LoVo (cell line): ENCODE measurements around the gene FASTKD1.
"Not testable (repeated sequence)": the region's sequence is repeated elsewhere in the genome, so short reads cannot be mapped to it uniquely, and the experiment has no call there.

Experiments
- DNase-seq: peaks from one replicate; pipeline ENCODE4 v3.0.0-alpha.2; 2016; ENCODE audit warnings: low spot score

FASTKD1 gene

GRCh38 chr2:169571571-169571970 lies 2.1 kb downstream of the FASTKD1 start:
- no peak for DNase-seq

DNA sequence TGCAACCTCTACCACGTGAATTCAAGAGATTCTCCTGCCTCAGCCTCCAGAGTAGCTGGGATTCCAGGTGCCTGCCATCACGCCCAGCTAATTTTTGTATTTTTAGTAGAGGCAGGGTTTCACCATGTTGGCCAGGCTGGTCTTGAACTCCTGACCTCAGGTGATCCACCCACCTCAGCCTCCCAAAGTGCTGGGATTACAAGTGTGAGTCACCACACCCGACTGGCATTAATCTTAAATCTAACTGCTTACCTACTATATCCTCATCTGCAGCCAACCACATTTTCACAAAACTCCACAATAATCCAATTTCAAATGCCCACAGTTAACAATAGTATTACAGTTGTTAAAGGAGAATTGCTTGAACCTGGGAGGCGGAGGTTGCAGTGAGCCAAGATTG lies 2.9 kb downstream of the FASTKD1 start:
- not testable (repeated sequence) for DNase-seq

GRCh38 chr2:169569948-169570347 lies 3.7 kb downstream of the FASTKD1 start:
- no peak for DNase-seq

DNA sequence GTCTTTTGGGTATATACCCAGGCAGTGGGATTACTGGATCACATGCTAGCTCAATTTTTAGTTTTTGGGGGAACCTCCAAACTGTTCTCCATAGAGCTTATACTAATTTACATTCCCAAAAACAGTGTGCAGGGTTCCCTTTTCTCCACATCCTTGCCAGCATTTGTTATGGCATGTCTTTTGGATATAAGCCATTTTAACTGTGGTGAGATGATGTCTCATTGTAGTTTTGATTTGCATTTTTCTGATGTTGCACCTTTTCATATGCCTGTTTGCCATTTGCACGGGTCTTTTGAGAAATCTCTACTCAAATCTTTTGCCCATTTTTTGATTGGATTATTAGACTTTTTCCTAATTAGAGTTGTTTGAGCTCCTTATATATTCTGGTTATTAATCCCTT lies 8.0 kb downstream of the FASTKD1 start:
- DNase-seq: no peak

DNA sequence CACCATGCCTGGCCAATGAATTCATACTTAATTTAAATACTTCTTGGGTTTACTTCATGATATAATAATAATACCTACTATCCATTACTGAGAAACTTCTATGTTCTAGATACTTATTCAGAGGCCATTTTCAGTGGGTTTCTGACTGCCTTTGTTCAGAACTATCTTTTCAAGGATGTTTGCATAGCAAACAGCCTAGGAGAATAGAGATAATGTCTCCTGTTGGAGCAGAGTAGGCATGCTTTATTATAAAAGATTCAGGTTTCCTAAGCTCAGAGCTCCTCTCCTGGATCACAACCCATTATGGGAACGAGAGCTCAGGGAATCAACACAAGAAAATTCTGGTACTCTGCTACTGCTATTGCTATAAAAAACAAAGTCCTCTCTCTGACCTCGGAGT lies 11.1 kb downstream of the FASTKD1 start:
- no peak for DNase-seq

DNA sequence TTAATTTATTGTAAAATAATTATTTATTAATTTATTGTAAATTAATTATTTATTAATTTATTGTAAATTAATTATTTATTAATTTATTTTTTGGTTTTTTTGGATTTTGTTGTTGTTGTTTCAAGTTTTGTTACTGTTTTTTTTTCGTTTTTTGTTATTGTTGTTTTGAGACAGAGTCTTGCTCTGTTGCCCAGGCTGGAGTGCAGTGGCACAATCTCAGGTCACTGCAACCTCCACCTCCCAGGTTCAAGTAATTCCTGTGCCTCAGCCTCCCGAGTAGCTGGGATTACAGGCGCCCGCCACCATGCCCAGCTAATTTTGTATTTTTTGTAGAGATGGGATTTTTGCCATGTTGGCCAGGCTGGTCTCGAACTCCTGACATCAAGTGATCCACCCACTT lies 11.6 kb downstream of the FASTKD1 start:
- not testable (repeated sequence) for DNase-seq

GRCh38 chr2:169561364-169561763 lies 12.3 kb downstream of the FASTKD1 start:
- DNase-seq: no peak

- no peak for DNase-seq
Measured at GRCh38 chr2:169546756-169547155, 26.9 kb downstream of the FASTKD1 start.

DNA sequence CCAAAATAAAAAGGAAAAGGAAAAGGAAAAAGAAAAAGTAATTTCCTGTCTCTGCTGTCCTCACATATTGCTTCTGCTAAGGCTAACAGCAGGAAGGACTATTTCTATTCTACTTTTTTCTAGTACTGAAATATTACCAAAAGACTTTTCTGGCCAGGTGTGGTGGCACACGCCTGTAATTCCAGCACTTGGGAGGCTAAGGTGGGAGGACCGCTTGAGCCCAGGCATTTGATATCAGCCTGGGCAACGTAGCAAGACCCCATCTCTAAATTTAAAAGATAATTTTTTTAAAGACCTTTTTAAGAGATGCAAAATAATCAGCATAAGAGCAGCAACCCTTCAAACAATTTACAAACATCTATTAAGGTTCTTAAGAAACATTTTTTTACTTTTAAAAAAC lies 31.2 kb downstream of the FASTKD1 start:
- DNase-seq: no peak

DNA sequence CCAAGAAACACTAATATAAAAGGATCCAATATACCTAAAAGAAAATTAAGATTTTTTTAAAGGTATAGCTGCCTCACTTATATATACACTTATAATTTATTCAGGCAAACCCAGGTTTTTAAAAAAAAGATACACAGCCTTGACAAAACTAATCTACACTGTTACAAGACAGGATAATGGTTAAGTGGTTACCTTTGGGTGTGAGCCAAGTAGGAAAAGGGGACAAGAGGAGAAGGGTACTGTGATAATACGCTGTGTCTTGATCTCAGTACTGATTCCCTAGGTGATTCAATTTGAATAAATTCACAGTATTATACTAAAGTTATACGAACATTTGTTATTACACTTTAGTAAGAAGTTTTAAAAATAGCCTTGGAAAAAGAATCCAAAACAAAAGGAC lies 33.5 kb downstream of the FASTKD1 start:
- DNase-seq: no peak

GRCh38 chr2:169539460-169539859 lies 34.2 kb downstream of the FASTKD1 start:
- DNase-seq: not testable (repeated sequence)

DNA sequence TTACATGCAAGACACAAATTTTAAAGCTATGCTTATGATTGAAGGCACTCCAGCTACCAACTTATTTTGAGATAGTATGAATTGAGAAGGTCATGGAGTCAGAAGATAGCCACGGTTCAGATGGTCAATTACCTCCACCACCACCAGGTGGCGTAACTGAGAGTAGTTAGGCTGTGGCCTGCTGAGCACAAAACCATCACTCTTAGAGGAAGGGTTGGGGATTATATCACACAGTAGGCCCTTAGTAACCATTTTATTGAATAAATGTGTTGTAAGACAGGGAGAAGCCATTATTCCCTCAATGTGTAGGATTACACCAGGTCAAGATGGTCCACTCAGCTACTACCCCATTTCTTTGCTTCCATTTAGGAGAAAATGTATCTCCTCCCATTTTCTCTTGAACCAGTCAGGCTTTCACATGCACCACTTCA lies 45.4 kb downstream of the FASTKD1 start:
- DNase-seq: peak; percentile 41

GRCh38 chr2:169526451-169526850 lies 47.2 kb downstream of the FASTKD1 start:
- no peak for DNase-seq

GRCh38 chr2:169525434-169525833 lies 48.2 kb downstream of the FASTKD1 start:
- no peak for DNase-seq

GRCh38 chr2:169523681-169524080 lies 50.0 kb downstream of the FASTKD1 start:
- DNase-seq: no peak

DNA sequence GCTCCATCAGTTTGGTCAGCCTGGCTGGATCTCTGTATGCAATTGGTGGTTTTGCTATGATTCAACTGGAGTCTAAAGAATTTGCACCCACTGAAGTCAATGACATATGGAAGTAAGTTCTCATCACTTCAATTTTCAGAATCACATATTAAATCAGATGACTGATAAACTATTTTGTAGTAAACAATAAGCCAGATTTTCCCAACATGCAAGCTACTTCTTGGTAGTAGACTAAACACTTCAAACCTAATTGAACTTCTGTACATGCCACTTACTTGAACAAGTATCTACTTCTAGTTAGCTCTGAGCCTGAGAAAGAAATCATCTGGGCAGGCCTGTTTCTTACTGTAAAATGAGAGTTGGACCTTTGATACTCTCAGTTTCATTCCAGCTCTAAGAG lies 52.8 kb downstream of the FASTKD1 start:
- no peak for DNase-seq

DNA sequence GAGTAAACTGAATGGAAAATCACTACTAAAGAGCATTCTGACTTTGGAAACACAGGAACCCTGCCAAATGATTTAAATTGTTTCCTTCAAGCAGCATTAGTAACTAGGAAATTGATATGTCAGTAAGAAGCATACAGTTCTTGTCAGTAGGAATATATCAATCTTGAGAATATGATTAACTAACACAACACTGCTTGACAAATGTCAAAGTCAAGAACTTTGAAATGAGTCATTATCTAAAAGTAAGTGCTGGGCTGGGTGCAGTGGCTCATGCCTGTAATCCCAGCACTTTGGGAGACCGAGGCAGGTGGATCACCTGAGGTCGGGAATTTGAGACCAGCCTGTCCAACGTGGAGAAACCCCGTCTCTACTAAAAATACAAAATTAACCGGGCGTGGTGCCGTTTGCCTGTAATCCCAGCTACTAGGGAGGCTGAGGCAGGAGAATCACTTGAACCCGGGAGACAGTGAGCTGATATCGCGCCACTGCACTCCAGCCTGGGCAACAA lies 57.1 kb downstream of the FASTKD1 start:
- DNase-seq: not testable (repeated sequence)

- DNase-seq: not testable (repeated sequence)
Measured at GRCh38 chr2:169514758-169515157, 58.9 kb downstream of the FASTKD1 start.

- no peak for DNase-seq
Measured at GRCh38 chr2:169513926-169514325, 59.7 kb downstream of the FASTKD1 start.

- DNase-seq: no peak
Measured at GRCh38 chr2:169513094-169513493, 60.6 kb downstream of the FASTKD1 start.

DNA sequence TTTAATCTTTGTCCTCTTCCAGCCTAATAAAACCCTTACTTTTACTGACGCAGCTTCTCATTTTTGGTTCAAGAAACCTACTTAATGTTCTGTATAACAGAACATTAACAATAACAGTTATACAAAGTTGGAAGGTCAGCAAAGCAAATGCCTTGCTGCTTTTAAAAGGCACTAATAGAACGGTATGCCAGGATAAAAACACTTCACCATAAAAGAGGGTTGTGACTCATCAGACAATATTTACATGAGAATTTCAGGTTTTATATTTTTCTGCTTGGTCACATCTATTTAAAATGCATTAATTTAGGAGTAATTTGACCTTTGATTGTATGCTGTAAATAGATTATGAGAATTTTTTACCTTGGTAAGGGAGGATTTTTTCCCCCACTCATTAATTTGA lies 61.1 kb downstream of the FASTKD1 start:
- DNase-seq: peak; percentile 6

DNA sequence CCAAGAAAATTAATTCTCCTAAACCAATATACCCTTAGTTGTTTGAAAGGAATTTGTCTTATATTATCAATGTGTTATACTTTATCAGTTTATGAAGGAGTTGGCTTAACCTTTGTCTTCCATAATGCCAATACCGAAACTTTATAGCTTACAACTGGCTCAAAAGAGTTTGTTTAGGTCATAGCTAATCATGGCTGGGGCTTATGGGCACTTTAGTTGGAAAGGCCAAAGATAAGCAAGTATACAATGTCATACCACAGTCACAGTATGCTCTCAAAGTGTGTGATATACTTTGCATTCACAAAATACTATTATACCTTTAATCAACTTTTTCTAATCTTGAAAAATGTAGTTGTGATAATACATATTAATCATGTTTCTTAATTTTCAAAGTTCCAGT lies 61.8 kb downstream of the FASTKD1 start:
- DNase-seq: no peak

DNA sequence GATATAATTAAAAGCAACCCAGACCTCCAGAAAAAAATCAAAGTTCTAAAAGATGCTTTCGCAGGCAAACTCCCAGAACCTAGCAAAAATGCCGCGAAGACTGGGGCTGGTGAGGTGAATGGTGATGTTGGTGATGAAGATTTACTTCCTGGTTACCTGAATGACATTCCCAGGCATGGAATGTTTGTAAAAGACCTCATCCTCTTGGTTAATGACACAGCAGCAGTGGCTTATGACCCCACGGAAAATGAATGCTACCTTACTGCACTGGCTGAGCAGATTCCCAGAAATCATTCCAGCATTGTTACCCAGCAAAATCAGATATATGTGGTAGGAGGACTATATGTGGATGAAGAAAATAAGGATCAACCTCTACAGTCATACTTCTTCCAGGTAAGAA lies 63.2 kb downstream of the FASTKD1 start:
- no peak for DNase-seq

- DNase-seq: no peak
Measured at GRCh38 chr2:169509955-169510354, 63.7 kb downstream of the FASTKD1 start.
